ENCODE measurements around the gene ADAMTS15. TPM values are rescaled to one million over a fixed set of nuclear protein-coding genes. Genes with fewer than 3 reads are reported as not detected.

Gene ADAMTS15
- total RNA-seq, 1 experiment from 2014 or later: 6.9 TPM

- H3K4me1 ChIP-seq: no peaks in the 10 kb centered on the region
- H3K9me3 ChIP-seq (replicated peaks): no peaks in the 10 kb centered on the region
- no peak overlapping the region for H3K27ac ChIP-seq
- no peaks in the 10 kb centered on the region for H3K36me3 ChIP-seq
- H3K4me3 ChIP-seq: no peak overlapping the region
- 0 out of 2 replicates have a peak, but pooled peaks cover 3% of the 10 kb centered on the region for H3K27me3 ChIP-seq
- no peak for DNase-seq
Observed at GRCh38 chr11:130411223-130411622, 37.2 kb upstream of the ADAMTS15 start.

GRCh38 chr11:130413405-130414106 lies 34.9 kb upstream of the ADAMTS15 start:
- DNase-seq: no peak
- no peak overlapping the region for H3K27ac ChIP-seq

GRCh38 chr11:130414107-130415080 lies 34.1 kb upstream of the ADAMTS15 start:
- no peaks in the 10 kb centered on the region for H3K27me3 ChIP-seq
- H3K4me3 ChIP-seq: no peak overlapping the region
- no peak for DNase-seq
- H3K27ac ChIP-seq: no peak overlapping the region
- H3K9me3 ChIP-seq (replicated peaks): no peaks in the 10 kb centered on the region
- H3K4me1 ChIP-seq: no peaks in the 10 kb centered on the region
- no peaks in the 10 kb centered on the region for H3K36me3 ChIP-seq

More at GRCh38 chr11:130413405-130414106, 34.9 kb upstream of the ADAMTS15 start:
- H3K27me3 ChIP-seq: no peaks in the 10 kb centered on the region
- no peaks in the 10 kb centered on the region for H3K9me3 ChIP-seq (replicated peaks)
- H3K36me3 ChIP-seq: no peaks in the 10 kb centered on the region
- H3K4me1 ChIP-seq: no peaks in the 10 kb centered on the region
- H3K4me3 ChIP-seq: no peak overlapping the region

- H3K9me3 ChIP-seq (replicated peaks): no peaks in the 10 kb centered on the region
- DNase-seq: no peak
- H3K27me3 ChIP-seq: no peaks in the 10 kb centered on the region; the same call in 1 of the 2 replicates
- H3K36me3 ChIP-seq: no peaks in the 10 kb centered on the region
- no peaks in the 10 kb centered on the region for H3K4me1 ChIP-seq
- H3K27ac ChIP-seq: no peak overlapping the region
- H3K4me3 ChIP-seq: no peak overlapping the region
Observed at GRCh38 chr11:130415731-130416529, 32.5 kb upstream of the ADAMTS15 start.

GRCh38 chr11:130416530-130416882 lies 31.9 kb upstream of the ADAMTS15 start:
- Histone ChIP-seq H3K4me3 (no peak overlapping the region), H3K27me3 (no peaks in the 10 kb centered on the region; the same call in 1 of the 2 replicates), H3K36me3 (no peaks in the 10 kb centered on the region), H3K9me3 (replicated peaks) (no peaks in the 10 kb centered on the region), H3K4me1 (no peaks in the 10 kb centered on the region), H3K27ac (no peak overlapping the region)
- DNase-seq: no peak

- Histone ChIP-seq H3K27ac (no peak overlapping the region), H3K4me3 (no peak overlapping the region), H3K9me3 (replicated peaks) (no peaks in the 10 kb centered on the region), H3K27me3 (no peaks in the 10 kb centered on the region; the same call in 1 of the 2 replicates), H3K36me3 (no peaks in the 10 kb centered on the region), H3K4me1 (no peaks in the 10 kb centered on the region)
- DNase-seq: no peak
Observed at GRCh38 chr11:130416906-130417305, 31.5 kb upstream of the ADAMTS15 start.

- Histone ChIP-seq H3K27ac (no peak overlapping the region), H3K9me3 (replicated peaks) (no peaks in the 10 kb centered on the region), H3K4me1 (no peaks in the 10 kb centered on the region), H3K36me3 (no peaks in the 10 kb centered on the region), H3K27me3 (no peaks in the 10 kb centered on the region; the same call in 1 of the 2 replicates), H3K4me3 (no peak overlapping the region)
- DNase-seq: no peak
Observed at GRCh38 chr11:130418210-130418609, 30.2 kb upstream of the ADAMTS15 start.

- Histone ChIP-seq H3K4me3 (no peak overlapping the region), H3K27ac (no peak overlapping the region)
Observed at GRCh38 chr11:130418756-130419155, 29.7 kb upstream of the ADAMTS15 start.

GRCh38 chr11:130420478-130421198 lies 27.8 kb upstream of the ADAMTS15 start:
- DNase-seq: no peak
- Histone ChIP-seq H3K36me3 (no peaks in the 10 kb centered on the region), H3K27ac (no peak overlapping the region), H3K27me3 (no peaks in the 10 kb centered on the region; the same call in 1 of the 2 replicates), H3K9me3 (replicated peaks) (no peaks in the 10 kb centered on the region), H3K4me1 (no peaks in the 10 kb centered on the region), H3K4me3 (no peak overlapping the region)

More at GRCh38 chr11:130418756-130419155, 29.7 kb upstream of the ADAMTS15 start:
- H3K9me3 ChIP-seq (replicated peaks): no peaks in the 10 kb centered on the region
- no peaks in the 10 kb centered on the region for H3K4me1 ChIP-seq
- no peaks in the 10 kb centered on the region; the same call in 1 of the 2 replicates for H3K27me3 ChIP-seq
- H3K36me3 ChIP-seq: no peaks in the 10 kb centered on the region
- no peak for DNase-seq

GRCh38 chr11:130421199-130421585 lies 27.3 kb upstream of the ADAMTS15 start:
- no peak overlapping the region for H3K27ac ChIP-seq
- no peak overlapping the region for H3K4me3 ChIP-seq
- peaks cover under 1% of the 10 kb centered on the region; the same call in 1 of the 2 replicates for H3K27me3 ChIP-seq
- H3K36me3 ChIP-seq: no peaks in the 10 kb centered on the region
- H3K4me1 ChIP-seq: no peaks in the 10 kb centered on the region
- no peaks in the 10 kb centered on the region for H3K9me3 ChIP-seq (replicated peaks)
- DNase-seq: no peak

GRCh38 chr11:130421697-130422096 lies 26.7 kb upstream of the ADAMTS15 start:
- Histone ChIP-seq H3K27ac (no peak overlapping the region), H3K27me3 (peaks cover 4% of the 10 kb centered on the region; the same call in 1 of the 2 replicates), H3K4me1 (no peaks in the 10 kb centered on the region), H3K9me3 (replicated peaks) (no peaks in the 10 kb centered on the region), H3K36me3 (no peaks in the 10 kb centered on the region), H3K4me3 (no peak overlapping the region)
- no peak for DNase-seq

GRCh38 chr11:130422251-130422995 lies 26.0 kb upstream of the ADAMTS15 start:
- Histone ChIP-seq H3K4me3 (no peak overlapping the region), H3K27me3 (peaks cover 8% of the 10 kb centered on the region; the same call in 1 of the 2 replicates), H3K4me1 (no peaks in the 10 kb centered on the region), H3K36me3 (no peaks in the 10 kb centered on the region), H3K9me3 (replicated peaks) (no peaks in the 10 kb centered on the region), H3K27ac (no peak overlapping the region)
- DNase-seq: no peak

- DNase-seq: no peak
- Histone ChIP-seq H3K27me3 (peaks cover 10% of the 10 kb centered on the region; the same call in 1 of the 2 replicates), H3K36me3 (no peaks in the 10 kb centered on the region)
Observed at GRCh38 chr11:130423541-130424142, 24.8 kb upstream of the ADAMTS15 start.

More at GRCh38 chr11:130423541-130424142, 24.8 kb upstream of the ADAMTS15 start:
- Histone ChIP-seq H3K27ac (no peak overlapping the region), H3K9me3 (replicated peaks) (no peaks in the 10 kb centered on the region), H3K4me3 (no peak overlapping the region), H3K4me1 (no peaks in the 10 kb centered on the region)

Data from SJCRH30 (cell line).